ENCODE results near the gene CPVL.

CPVL gene

GRCh38 chr7:28998105-28998504, 148.2 kb downstream of the CPVL start:
- DNase-seq, result no peak

GRCh38 chr7:28996836-28997235, 149.5 kb downstream of the CPVL start:
- DNase-seq, result no peak

GRCh38 chr7:28993371-28993770, 153.0 kb downstream of the CPVL start:
- no peak for DNase-seq

GRCh38 chr7:28992798-28993197, 153.5 kb downstream of the CPVL start:
- DNase-seq, result no peak

- no peak for DNase-seq
These were observed 156.0 kb downstream of the CPVL start for GRCh38 chr7:28990200-28990960.

- no peak for DNase-seq
These were observed 156.9 kb downstream of the CPVL start for GRCh38 chr7:28989211-28989980.

GRCh38 chr7:28988810-28989209, 157.5 kb downstream of the CPVL start:
- DNase-seq, result no peak

GRCh38 chr7:28988091-28988490, 158.2 kb downstream of the CPVL start:
- DNase-seq, result no peak

- DNase-seq, result no peak
These were observed 159.6 kb downstream of the CPVL start for GRCh38 chr7:28986765-28987110.

- DNase-seq, result no peak
These were observed 160.1 kb downstream of the CPVL start for GRCh38 chr7:28986028-28986764.

- no peak for DNase-seq
These were observed 161.7 kb downstream of the CPVL start for GRCh38 chr7:28984631-28985030.

- DNase-seq, result no peak
These were observed 162.1 kb downstream of the CPVL start for GRCh38 chr7:28984217-28984616.

- DNase-seq, result no peak
These were observed 162.7 kb downstream of the CPVL start for GRCh38 chr7:28983396-28984190.

- no peak for DNase-seq
These were observed 165.2 kb downstream of the CPVL start for GRCh38 chr7:28981161-28981465.

GRCh38 chr7:28980451-28981160, 165.7 kb downstream of the CPVL start:
- no peak for DNase-seq

- DNase-seq, result no peak
These were observed 166.6 kb downstream of the CPVL start for GRCh38 chr7:28979776-28980175.

- no peak for DNase-seq
These were observed 168.5 kb downstream of the CPVL start for GRCh38 chr7:28977881-28978280.

GRCh38 chr7:28976022-28976421, 170.3 kb downstream of the CPVL start:
- DNase-seq, result no peak

GRCh38 chr7:28973591-28973990, 172.7 kb downstream of the CPVL start:
- DNase-seq, result no peak

- no peak for DNase-seq
These were observed 182.3 kb downstream of the CPVL start for GRCh38 chr7:28964056-28964455.

- no peak for DNase-seq
These were observed 184.4 kb downstream of the CPVL start for GRCh38 chr7:28961972-28962371.

- DNase-seq, result no peak
These were observed 186.1 kb downstream of the CPVL start for GRCh38 chr7:28960071-28960840.

Data from activated CD4-positive, alpha-beta T cell treated with anti-CD3 and anti-CD28 coated beads, Interleukin-2, amount 50 U/mL, for 48 hours (primary cell).